Measurements from ENCODE around the gene EPHB6.

EPHB6 gene

DNA sequence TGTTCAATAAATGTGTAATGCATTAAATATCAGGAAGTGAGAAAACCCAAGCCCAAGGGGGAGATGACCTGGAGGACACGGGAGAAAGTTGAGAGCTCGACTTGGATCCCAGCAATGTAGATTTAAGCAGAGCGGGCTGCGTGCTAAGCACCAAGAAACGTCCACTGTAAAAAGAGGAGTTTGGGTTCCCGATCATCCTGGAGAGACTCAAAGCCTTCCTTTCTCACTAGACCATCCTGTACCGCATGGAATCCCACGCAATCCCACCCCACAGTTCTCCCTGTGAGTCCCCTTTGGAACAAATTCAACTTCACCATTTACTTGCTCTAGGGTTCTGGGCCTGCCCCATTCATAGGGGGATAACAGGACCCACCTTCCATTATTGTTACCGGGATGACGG is 28.3 kb downstream of the EPHB6 start:
- TF ChIP-seq, protein P1, sequence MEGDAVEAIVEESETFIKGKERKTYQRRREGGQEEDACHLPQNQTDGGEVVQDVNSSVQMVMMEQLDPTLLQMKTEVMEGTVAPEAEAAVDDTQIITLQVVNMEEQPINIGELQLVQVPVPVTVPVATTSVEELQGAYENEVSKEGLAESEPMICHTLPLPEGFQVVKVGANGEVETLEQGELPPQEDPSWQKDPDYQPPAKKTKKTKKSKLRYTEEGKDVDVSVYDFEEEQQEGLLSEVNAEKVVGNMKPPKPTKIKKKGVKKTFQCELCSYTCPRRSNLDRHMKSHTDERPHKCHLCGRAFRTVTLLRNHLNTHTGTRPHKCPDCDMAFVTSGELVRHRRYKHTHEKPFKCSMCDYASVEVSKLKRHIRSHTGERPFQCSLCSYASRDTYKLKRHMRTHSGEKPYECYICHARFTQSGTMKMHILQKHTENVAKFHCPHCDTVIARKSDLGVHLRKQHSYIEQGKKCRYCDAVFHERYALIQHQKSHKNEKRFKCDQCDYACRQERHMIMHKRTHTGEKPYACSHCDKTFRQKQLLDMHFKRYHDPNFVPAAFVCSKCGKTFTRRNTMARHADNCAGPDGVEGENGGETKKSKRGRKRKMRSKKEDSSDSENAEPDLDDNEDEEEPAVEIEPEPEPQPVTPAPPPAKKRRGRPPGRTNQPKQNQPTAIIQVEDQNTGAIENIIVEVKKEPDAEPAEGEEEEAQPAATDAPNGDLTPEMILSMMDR (IDR thresholded peaks at IDR 0.05): no peak

GRCh38 chr7:142883571-142884285 is 28.9 kb downstream of the EPHB6 start:
- TF ChIP-seq, protein P1 (IDR thresholded peaks at IDR 0.05): no peak

- TF ChIP-seq, protein P1 (IDR thresholded peaks at IDR 0.05): no peak
Observed at GRCh38 chr7:142884286-142884640, 29.4 kb downstream of the EPHB6 start.

- TF ChIP-seq, protein P1 (IDR thresholded peaks at IDR 0.05): no peak
Observed at GRCh38 chr7:142885311-142886230, 30.7 kb downstream of the EPHB6 start, which contains the start of gene TRPV6. TRPV6 (minus strand) TSS chr7:142885745.

- TF ChIP-seq, protein P1 (IDR thresholded peaks at IDR 0.05): no peak
Observed at GRCh38 chr7:142886866-142887265, 32.0 kb downstream of the EPHB6 start.

GRCh38 chr7:142887282-142888015 is 32.6 kb downstream of the EPHB6 start:
- TF ChIP-seq, protein P1 (IDR thresholded peaks at IDR 0.05): no peak

GRCh38 chr7:142889816-142890215 is 34.9 kb downstream of the EPHB6 start:
- TF ChIP-seq, protein P1 (IDR thresholded peaks at IDR 0.05): no peak

Data from LNCAP (cell line).